Activated gamma-delta T cell (primary cell): ENCODE data around the gene VWC2L.

Source experiments
- DNase-seq: peaks from one replicate; lab custom pipeline; 2025; lab: John Stamatoyannopoulos, UW
- total RNA-seq, 2 donors: gene quantifications; one replicate each; lab custom pipeline; 2026; lab: John Stamatoyannopoulos, UW

Gene VWC2L
- total RNA-seq = 0 to 0.04 reads per million in 2 donors

DNA sequence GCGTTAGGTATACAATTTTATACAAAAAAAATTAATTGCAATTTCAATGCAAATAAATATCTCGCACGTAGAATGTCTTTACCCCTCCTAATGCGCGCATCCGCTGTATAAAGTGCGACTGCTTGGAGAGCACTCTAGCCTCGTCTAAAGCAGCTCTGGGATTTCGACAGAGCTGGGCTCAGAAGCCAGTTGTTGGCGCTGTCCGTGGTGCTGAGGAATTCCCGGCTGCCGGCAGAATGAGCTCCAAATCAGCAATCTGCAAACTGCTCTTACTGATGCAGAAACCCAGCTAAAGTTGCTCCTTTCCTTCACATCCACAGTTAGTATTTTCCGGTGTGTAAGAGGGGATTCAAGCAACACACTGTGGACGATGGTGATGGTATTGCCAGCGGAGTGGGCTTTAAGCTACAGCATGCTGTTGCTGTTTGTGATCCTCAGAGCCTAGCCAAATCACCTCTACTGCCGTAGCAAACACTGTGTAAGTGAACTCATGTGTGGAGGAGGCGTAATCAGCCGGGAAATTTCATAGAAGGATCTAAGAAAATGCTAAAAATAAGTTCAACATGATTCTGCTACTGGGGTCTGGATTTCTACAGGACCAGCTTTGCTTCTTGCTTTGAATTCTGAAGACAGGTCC is at the start of gene VWC2L:
Gene VWC2L (plus strand): TSS at position 137 of the 637 bp plus-strand sequence. CDS start 3,140 bp downstream, outside the sequence.
- DNase-seq = no peak

DNA sequence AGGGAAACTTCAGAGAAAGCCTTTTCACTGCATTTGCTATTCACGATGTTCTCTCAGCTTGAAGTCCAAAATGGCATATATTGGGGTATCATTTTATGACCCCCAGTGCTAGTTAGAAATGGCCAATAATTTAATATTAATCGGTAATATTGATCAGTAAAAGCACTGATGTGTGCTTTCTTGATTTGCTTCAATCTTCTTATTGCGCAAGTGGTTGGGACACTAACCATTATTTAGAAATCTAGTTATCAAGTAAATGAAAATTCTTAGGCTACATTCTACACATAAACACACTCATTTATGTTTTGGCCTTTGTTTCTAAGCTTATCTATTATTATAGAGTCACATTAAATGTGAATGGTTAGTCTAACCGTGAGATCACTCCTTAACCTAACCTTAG is 49.7 kb upstream of the VWC2L start:
- DNase-seq = no peak

DNA sequence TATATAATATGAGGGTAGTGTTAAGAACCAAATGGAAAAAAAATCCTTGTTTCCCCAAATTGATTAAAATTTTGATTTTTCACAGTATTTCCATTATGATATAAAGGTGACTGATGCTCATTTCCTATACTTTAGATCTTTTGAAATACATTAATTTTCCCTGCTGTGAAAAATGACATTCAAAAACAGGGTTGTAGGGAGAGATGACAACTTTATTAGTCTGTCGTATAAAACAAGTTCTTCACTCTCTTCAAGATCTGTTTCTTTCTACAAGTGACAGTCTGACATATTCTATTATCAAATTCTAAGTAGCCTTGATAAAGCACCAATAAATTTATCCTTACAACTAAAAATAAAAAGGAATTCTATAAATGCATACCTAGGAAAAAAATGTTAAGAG is 45.3 kb upstream of the VWC2L start:
- no peak for DNase-seq

DNA sequence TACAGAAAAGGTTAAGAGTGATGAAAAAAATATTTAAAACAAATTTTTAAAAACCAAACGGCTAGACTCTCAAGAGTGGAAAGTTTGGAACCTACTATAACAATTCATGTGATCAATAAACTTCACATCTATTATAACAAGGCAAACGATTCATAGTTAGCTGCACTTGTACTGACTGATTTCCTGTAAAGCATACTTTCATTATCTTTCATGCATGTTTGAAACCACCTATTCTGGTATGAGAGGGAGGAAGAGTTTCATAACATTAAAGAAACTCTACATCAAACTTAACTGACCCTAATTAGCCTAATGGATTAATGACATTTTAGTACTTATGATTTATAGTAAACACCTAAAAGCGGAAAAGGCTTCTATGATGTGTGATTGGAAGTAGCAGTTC is 43.7 kb upstream of the VWC2L start:
- no peak for DNase-seq

DNA sequence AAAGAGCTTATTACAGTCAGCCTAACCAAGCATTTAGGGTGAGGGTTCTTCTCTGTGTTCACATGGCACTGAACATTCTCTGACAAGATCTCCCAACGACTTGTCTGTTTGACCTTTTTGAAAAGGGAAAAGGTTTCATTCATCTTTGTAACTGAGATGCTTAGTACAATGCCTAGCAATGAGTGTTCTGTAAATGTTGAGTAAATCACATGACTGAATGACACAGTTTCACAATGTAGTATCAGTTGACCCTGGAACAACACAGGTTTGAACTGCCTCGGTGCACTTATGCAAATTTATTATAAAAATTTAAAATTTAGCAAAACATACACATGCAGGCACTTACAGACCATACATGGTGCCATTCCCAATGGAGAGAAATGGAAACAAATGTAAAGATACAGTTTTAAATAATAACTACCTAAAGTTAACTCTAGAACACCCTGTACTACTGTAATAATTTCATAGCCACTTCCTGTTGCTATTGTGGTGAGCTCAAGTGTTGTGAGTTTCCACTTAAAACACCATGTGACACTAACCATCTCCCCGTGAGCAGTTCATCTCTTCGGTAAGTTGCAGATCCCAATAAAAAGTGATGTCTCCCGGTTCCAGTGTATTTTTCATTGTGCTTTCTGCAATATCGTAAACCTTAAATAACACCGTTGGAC is 34.1 kb upstream of the VWC2L start:
- DNase-seq = no peak

DNA sequence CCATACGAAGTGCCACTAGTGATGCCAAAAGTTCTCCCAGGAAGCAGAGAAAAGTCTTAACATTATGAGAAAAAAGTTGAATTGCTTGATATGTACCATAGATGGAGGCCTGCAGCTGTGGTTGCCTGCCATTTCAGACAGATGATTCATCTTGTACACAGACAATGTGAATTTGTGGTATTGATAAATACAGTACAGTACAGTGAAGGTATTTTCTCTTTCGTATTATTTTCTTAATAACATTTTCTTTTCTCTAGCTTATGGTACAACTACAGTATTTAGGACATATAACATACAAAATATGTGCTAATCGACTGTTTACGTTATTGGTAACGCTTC is 33.6 kb upstream of the VWC2L start:
- DNase-seq = no peak

DNA sequence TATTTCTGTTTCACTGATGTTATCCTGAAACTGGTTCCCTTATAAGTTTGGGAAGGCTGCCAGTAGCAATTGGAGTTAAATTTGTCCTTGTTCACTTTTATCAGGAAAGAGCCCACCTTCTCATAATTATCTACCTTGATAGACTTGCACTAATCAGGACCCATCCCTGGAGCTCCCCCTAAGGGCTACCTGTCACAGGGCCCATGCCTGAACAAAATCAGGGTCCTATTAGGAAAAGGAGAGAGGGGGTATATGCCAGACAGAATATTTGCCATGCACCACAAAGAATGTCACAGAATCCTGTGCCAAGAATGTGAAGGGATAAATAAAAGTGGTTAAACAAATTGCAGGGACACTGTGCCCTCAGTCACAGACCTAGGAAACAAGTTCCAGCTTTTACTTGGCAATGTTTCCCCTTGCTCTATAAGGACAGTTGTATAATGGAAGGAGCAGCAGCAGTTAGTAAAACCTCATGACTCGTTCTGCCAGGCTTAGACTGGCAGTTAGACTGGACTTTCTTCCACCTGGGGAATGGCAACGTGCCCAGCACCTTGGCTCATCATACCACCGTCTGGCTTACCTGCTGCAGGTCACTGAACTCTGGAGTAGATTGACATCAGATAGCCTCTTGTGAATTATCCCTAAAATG is 32.3 kb upstream of the VWC2L start:
- no peak for DNase-seq

DNA sequence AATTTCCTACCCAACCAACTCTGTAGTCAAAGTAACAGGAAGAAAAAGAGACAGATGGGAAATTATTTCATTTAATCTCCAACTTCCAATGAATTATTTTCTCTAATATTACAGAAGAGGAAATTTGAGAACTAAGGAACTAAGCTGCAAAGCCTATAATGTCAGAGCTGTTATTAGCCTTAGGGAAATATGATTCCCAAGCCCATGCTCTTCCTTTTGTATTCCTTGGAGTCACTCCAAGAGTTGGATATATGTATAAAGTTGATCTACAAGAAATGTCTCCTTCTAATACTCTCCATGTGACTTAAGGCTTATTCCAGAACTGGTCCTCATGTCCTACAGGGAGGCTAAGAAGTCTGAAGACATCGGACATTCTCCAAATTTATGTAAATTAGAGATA is 31.6 kb upstream of the VWC2L start:
- no peak for DNase-seq

DNA sequence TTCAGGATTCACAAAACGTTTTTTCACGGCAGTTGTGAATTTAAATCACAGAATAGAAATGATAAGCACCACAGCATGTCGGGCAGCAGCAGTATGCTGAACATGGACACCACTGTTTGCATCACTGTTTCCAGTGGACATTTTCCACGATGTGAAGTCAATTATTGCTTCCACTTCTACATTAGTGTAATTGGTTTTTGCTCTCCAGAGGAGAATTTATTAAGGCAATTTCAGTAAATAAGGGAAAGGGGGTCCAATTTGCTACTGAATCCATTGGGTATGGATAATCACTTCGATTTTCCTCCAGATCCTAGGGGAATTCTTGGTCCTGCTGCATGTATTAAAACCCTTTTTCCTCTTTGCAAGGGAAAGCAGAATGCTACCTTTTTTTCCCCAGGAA is 30.2 kb upstream of the VWC2L start:
- no peak for DNase-seq

DNA sequence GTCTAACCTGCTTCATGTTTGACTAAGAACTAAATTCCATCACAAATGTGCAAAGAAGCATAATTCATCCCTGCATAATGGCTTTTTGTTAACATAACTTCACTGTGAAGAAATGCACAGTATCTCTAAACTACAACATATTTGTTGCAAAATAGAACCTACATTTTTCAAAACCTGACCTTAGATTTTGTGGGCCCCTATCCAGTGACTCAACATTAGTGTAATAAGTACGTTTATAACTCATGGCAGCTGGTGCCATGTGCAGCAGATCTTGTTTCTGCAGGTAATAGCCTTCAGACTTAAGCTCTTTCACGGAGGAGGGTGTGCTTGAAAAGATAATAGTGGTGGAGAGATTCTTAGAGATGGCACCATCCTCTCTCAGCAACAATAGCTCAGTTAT is 28.6 kb upstream of the VWC2L start:
- DNase-seq = no peak

DNA sequence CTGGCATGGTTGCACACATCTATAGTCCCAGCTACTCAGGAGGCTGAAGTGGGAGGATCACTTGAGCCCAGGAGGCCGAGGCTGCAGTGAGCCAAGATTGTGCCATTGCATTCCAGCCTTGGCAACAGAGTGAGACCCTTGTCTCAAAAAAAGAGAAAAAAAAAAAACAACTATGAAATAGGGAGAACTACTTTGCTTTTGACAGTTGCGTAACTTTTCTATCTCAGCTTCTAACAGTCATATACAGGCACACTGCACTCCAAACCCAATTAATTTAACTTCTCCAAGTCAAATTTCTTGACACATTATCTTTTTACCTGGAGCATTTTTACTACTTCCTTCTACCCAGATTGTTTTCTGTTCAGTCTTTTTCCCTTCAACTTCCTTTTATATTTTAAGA is 24.1 kb upstream of the VWC2L start:
- DNase-seq = no peak

DNA sequence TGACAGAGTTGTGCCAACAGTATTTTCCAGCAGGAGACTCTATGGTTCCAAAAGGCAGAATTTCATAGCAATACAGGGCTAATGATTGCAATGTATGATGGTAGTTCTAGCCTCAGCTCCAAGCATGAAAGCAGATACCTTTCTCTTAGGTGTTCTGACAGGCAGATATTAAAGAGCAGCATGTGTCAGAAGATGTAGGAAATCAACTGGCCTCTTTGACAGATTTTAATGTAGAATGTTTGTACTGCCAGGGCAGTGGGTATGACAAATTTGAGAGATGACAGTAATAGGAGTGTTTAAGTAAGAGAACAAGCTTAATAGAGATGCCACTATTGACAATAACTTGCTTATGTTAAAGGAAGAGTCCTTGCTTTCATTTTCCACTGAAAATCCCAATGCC is 21.5 kb upstream of the VWC2L start:
- no peak for DNase-seq

DNA sequence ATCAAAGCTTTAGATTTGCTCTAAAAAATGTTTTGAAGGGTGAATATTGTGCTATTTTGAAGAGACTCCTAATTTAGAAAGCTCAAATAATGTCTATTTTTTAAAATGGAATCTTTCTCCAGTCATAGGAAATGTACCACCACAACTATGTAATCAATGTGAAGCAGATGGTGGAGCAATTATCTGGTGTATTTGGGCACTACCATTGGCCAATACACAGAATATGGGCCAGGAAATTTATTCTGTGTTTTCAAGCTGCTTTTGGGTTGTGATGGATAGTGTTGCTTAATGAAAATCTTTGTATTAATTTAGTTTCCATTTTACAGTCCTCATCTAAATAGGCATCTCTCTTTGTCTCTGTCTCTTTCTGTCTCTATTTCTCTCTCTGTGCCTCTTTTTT is 17.1 kb upstream of the VWC2L start:
- DNase-seq = no peak

DNA sequence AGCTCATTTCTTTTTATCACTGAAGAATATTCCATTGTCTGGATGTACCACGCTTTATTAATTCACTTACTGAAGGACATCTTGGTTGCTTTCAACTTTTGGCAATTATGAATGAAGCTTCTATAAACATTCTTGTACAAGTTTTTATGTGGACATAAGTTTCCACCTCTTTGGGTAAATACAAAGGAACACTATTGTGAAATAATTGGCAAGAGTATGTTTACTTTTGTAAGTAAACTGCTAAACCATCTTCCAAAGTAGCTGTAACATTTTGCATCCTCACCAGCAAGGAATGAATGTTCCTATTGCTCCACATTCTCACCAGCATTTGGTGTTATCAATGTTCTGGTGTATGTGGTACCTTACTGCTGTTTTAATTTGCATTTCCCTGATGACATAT is 15.8 kb upstream of the VWC2L start:
- no peak for DNase-seq

DNA sequence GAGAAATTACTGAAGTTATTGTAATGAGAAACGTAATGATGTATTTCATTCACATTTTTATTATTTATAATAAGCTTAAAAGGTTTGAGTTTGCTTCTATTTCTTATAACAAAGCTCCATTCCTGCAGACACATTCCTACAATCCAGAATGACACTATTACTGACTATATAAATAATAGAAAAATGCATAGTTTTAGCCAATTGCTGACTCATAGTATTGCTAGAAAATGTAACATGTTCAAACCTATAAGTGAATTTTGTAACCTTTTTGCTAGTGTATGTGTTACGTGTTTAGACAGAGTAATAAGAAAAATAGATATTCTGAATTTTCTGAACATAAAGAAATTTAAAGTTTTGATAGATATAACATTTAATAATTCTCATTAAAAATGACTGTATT is 9.3 kb upstream of the VWC2L start:
- no peak for DNase-seq

DNA sequence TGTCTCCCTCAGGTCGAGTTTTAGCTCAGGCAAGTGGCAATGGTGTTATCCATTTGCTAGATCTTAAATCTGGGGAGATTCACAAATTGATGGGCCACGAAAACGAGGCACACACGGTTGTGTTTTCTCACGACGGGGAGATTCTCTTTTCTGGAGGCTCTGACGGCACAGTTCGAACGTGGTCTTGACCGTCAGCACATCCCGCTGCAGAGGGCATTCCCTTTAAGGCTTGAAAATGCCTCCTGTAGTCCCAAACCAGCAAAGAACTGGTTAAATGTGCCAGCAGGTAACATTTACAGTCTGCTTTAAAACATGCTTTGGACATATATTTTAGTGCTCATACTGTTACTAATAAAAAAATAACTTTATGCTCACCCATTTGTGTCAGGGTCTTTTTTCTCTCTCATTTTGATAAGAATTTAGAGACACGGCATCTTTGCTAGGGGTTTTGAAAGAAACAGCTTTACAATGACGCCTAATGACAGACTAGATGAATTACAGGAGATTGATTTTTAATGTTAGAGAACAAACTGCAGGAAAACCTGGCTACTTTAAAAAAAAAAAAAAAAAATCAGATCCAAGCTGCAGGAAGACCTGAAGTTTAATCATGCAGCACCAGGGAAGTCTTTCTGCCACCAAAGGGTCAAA is 602 bp upstream of the VWC2L start:
- no peak for DNase-seq

DNA sequence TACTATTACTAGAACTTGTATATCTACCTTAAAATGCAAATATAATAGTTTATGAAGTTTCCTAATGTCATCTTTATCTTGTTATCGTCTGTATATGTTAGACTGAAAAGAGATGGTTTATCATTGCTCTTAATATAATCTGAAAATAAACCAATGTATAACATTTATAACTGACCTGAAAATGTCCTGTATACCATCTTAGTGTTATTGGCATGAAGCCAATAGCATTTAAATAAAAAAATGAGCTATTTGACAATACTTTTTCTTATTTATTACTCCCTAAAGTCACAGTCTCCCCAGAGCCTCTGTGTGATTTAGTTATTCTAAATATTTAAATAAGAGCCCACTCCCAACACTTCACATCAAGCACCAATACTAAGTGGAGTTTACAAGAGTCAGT is 1.8 kb downstream of the VWC2L start:
- no peak for DNase-seq

DNA sequence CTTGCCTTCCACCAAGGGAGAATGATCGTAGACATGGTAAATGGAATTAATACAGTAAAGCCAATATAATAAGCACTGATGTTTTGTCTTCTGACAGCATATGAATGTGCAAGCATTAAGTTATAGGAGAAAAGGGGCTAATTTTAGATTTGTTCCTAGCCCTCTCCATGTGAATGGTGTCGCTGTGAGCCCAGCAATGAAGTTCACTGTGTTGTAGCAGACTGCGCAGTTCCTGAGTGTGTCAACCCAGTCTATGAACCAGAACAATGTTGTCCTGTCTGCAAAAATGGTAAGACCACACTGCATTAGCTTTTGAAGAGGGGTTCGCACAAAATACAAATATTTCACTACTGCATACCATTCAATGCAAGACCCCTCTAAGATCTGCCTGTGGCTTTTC is 25.6 kb downstream of the VWC2L start:
- DNase-seq = no peak

DNA sequence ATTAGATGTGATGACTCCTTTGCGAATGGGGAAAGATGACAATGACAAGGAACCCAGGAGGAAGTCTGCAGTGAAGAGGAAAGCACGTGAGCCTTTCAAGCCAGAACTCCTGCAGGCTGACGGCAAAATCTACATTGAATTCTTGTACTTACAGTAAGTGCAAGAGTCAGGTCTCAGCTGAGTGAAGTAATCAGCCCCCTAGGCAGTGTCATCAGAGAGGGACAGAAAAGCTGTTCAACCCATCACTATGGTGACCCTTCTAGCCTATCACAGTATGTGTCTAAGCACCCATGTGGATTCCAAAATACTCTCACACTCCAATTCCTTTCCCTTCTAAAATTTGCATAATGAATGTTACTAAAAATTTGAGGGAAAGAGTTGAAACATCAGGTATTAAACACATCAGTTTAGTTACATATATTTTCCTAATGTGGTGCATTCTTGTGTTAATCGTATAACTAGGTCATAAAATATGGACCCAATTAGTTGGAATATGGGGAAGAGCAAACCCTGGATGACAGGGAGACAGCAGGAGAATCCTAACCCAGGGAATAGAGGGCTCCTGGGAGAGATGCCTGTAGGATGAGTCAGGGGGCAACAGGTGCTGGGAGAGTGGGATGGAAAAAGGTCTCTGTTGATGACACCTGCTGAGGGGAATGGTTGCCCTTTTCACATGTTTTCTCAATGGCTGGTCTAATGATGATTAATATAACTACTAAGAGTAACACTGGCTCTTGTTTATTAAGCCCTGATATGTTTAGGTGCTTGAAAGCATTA is 39.5 kb downstream of the VWC2L start:
- no peak for DNase-seq

DNA sequence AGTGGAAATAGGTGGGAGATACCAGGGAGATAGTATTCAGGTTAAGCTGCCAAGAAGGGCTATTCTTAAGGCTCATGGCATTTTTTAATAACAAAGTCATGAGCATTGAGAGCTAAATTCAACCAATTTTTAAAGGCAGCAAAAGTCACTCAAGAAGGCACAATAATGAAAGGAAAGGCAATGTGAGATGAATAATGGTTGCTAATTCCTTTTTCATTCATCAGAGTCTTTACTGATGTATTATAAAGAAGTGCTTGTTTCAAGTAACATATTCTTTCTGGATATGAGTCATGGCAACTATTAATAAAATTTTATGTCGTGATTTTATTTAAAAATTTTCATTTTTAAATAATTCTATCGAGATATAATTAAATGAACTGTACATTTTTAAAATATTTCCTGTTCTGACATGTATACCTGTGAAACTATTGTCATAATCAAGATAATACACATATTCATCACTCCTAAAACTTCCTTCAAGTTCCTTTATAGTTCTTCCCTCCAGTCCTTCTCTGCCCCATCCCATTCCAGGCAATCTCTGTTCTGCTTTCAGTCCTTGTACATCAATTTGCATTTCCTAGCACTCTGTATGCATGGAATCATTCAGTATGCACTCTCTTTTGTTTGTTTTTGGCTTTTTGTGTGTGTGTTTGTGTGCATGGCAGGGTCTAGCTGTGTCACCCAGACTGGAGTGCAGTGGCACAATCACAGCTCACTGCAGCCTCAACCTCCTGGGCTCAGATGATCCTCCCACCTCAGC is 40.8 kb downstream of the VWC2L start:
- DNase-seq = no peak

DNA sequence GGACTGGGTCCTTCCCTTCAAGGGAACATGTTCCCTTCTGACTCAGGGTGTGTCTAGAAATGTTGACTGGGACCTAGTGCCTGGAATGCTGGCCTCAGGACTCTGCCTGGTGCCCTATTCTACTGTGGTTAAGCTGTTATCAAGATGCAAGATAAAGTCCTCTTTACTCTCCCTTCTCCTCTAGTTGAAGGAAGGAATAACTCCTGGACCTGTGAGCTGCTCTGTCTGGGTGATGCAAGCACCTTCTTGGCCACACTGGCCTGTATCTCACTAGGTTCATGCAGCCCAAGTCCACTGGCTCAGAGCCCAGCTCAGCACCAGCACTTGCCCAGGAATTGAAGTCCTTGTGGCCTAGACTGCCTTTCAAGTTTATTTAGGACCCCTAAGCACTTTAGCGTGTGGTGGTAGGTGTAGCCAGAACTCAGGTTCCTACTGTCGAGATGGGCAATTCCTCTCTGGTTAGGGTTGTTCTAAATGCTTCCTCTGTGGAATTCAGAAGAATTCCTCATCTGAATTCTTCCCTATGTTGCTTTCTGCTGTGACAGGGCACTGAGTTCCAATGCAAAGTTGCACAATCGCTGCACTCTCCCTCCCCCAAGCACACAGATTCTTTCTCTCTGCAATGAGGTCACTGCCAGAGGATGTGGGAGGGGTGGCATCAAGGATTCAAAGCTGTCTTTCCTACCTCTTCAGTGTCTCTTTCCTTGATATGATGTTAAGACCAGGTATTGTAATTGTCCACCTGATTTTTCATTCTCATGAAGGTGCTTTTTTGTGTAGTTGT is 54.7 kb downstream of the VWC2L start:
- no peak for DNase-seq
